AG09309 (cell line): ENCODE measurements around the gene HTRA2.

Experiments
- DNase-seq: peaks from one replicate; pipeline ENCODE4 v3.0.0-alpha.2; 2010; ENCODE audit warnings: low read depth
- H3K4me3 ChIP-seq: 2 replicates; pipeline ENCODE4 v1.5.1; 2011; ENCODE audit warnings: mild to moderate bottlenecking, low read depth, low read length, moderate library complexity; ENCODE audit not compliant: control insufficient read depth
- TF ChIP-seq, protein P1 (sequence below): IDR thresholded peaks from 2 replicates; pipeline ENCODE4 v1.5.1; 2011; ENCODE audit warnings: mild to moderate bottlenecking, low read depth, low read length, inconsistent platforms; ENCODE audit not compliant: insufficient read depth, control insufficient read depth; ENCODE audit errors: missing control alignments

Gene HTRA2

DNA sequence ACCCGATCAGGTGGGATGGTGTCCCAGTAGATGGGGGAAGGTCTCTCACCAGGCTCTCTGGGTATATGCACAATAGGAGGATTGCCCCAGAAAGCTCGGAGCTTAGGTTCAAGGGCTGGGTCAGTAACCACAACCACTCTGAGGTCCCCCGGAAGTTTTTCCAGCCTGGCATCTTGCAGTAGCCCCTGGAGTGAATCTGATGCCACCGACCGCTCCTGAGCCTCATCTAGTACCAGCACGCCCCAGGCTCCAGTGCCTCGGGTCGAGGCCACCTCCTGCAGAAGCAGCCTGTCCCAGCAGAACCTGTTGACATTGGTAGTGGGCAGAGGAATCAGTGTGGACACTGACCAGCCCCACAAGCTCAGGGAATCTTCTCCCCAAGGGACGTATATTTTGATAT, 5.7 kb upstream of the HTRA2 start:
- no peak overlapping the region for H3K4me3 ChIP-seq
- DNase-seq = no peak
- TF ChIP-seq, protein P1, sequence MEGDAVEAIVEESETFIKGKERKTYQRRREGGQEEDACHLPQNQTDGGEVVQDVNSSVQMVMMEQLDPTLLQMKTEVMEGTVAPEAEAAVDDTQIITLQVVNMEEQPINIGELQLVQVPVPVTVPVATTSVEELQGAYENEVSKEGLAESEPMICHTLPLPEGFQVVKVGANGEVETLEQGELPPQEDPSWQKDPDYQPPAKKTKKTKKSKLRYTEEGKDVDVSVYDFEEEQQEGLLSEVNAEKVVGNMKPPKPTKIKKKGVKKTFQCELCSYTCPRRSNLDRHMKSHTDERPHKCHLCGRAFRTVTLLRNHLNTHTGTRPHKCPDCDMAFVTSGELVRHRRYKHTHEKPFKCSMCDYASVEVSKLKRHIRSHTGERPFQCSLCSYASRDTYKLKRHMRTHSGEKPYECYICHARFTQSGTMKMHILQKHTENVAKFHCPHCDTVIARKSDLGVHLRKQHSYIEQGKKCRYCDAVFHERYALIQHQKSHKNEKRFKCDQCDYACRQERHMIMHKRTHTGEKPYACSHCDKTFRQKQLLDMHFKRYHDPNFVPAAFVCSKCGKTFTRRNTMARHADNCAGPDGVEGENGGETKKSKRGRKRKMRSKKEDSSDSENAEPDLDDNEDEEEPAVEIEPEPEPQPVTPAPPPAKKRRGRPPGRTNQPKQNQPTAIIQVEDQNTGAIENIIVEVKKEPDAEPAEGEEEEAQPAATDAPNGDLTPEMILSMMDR = no peak

DNA sequence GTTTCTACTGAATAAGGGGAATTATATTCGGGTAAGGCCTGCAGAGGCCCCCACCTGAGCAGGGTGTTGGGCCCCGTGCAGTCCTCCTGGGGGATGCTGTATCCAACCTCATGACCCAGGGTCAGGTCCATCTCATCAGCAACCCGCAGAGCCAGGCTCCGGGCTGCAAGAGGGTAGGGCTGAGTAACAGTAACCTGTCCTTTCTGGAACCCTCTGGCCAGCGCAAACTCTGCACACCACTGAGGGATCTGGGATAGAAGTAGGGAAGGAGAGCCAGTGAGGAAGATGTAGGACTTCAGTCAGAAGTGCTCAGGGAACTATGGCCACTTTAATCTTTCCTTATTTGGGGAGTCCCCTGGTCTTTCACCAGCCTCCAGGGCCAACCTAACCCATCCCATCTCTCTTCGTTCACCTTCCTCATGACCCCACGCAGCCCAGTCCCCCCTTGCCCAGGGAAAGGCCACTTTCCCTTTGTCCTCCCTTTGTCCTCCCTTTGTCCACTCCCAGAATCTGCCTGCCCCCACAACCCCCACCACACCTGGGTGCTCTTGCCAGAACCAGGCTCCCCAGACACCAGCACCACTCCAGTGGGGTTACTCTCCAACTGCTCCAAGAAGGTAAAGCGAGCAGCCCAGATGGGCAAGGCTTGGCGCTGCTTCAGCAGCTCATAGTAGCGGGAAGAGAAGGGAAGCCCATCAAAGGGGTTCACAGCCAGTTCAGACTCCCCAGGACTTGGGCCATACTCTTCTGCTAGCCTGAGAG, 4.6 kb upstream of the HTRA2 start:
- DNase-seq = no peak

DNA sequence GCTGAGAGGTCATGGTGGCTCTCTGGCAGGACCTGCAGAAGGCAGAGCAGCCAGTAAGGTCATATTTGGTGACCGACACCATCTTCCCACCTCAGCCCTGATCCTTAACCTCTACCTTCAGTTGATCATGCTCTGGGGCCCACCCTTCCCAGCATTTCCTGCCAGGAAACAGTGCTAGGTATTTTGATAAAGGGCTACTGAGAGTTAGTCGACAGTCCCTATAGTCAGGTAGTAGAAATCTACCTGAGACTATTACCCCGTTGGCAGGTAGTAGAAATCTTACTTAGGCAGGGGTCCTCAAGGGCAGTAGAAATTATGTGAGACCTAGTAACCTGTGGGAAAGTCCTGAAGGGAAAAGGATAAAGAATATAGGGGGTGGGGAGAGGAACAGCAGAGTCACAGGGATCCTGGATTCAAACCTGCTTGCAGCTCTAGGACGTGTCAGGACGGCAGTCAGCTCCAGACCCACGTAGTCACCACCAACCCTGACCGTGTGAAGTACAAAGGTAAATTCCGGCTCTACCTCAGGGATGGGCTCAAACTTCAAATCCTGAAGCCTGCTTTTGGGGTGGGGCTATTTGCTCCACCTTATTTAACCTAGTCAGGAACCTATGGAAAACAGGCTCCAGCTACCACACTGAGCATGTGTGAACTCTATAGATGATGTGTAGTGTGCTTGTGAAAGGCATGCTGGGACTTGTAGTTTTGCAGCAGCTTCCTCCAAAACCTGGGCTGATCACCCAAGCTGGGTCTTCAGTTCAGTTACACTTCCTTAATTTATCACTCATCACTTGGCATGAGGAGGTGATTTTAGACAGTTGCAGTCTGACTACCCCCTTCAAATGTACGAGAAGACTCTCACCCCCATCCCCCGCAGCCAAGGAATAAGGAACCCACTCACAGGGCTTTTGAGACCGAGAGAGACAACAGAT, 3.8 kb upstream of the HTRA2 start, which contains the start of gene DQX1:
Gene DQX1 (minus strand): TSS at position 515 of the 932 bp plus-strand sequence. CDS start 502 bp downstream, at position 13.
- no peak for DNase-seq
- H3K4me3 ChIP-seq = no peak within 1 kb of the TSS
- TF ChIP-seq, protein P1 = no peak

More for the DNA sequence above, 4.6 kb upstream of the HTRA2 start:
- TF ChIP-seq, protein P1 = no peak
- H3K4me3 ChIP-seq = no peak overlapping the region

DNA sequence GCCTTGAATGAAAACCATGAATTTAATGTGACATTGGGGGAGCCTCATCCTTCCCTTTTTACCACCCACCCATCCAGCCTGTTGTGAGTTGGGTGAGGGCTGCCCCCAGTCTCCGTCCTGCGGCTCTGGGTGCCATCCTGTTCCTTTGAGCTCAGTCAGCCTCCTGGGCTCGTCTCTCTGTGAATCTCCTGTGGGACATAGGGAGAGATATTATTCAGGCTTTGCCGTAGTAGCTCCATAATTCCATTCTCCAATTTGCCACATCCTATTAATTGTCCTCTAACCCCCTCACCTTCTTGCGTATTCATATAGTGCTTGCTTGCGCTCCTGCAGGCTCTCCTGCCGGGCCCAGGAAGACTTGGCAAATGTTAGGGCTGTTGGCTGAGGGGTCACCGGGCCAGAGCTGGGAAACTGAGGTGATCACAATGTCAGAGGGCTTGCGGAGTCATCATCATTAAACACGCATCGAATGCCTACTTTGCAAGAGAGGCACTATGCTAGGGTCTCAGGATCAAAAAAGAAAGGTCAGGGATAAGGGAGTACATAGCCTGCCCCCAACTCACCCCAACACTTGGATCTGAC, 3.0 kb upstream of the HTRA2 start:
- TF ChIP-seq, protein P1 = no peak
- no peak for DNase-seq
- H3K4me3 ChIP-seq = no peak overlapping the region

DNA sequence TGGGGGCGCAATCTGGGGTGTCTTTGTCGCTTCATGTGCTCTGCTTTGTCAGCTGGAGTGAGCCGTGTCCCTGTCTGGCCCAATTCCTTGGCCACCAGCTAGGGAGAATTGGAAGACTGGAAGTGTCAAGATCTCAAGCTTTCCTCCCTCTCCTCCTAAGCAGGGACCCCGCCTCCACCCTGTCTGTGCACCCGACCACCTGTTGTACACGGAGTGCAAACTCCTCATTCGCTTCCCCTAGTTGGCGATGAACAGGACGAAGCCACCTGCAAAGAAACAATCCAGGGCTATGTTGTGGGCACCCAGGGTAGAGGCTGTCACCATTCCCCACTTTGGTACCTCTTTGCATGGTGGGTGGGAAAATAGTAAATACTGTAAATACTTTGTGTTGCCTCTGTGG, 2.0 kb upstream of the HTRA2 start:
- no peak for DNase-seq
- H3K4me3 ChIP-seq = no peak overlapping the region
- TF ChIP-seq, protein P1 = no peak

DNA sequence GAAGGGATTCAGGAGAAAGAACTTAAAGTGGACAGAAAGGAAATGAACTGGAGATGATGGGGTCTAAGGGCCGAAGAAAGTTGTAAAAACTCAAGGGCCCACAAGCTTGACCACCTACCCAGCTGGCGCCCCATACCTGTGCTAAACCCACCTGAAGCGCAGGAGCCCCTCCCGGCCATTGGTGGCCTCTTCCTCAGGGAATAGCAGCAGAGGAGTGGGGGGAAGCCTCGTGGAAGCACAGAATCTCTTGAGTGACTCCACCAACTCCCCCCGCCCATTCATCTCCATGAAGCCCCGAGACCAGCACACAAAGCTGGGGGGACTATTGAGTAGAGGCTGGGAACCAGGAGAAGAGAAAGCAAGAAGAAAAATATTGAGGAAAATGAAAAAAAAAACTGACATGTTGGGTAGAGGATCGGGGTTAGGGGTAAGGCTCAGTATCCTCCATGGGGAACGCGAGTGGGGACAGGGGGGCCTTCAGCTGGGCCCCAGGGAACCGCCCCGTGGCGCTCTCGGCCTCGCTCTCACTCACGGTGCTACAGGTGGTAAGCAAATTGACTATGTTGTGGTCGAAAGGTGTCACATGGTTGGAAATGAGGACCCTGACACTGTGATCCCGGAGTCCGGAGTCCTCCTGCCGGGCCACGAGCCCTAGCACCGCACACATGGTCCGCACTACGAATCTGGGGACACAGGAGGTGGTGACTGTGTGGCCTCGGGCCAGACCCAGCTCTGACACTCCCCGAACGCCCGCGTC, 955 bp upstream of the HTRA2 start:
- no peak for DNase-seq
- TF ChIP-seq, protein P1 = no peak
- peak overlapping the region; percentile 92 for H3K4me3 ChIP-seq
